ENCODE results near the gene MPPED1.

- no peak for TF ChIP-seq CTCF (conservative IDR thresholded peaks at IDR 0.05 in 1 of 2, IDR thresholded peaks at IDR 0.05 in 1 of 2; ENCODE audit: low read depth in 1 of 2, low read length in 2 of 2)
- no peak for TF ChIP-seq EZH2 (IDR thresholded peaks at IDR 0.05; ENCODE audit: low read length, missing control alignments)
These were observed 117.6 kb downstream of the MPPED1 start for GRCh38 chr22:43529461-43529860.
